ENCODE results near the gene TEFM.

- TF ChIP-seq POLR2AphosphoS5 (IDR thresholded peaks at IDR 0.05; ENCODE audit: low read depth, low read length) (no peak), TAF1 (IDR thresholded peaks at IDR 0.05; ENCODE audit: borderline replicate concordance, insufficient read depth, low read length) (no peak), REST (IDR thresholded peaks at IDR 0.05; ENCODE audit: insufficient read depth in 1 of 2, low read depth in 2 of 2, low read length in 2 of 2) (no peak), FOXP2 (optimal IDR thresholded peaks at IDR 0.05; ENCODE audit: borderline replicate concordance, extremely low read depth, extremely low read length, insufficient read depth) (no peak)
These were observed 14.2 kb upstream of the TEFM start for GRCh38 chr17:30920282-30920681.
